Activated CD8-positive, alpha-beta memory T cell treated with anti-CD3 and anti-CD28 coated beads, Interleukin-2, amount 50 U/mL, for 4 hours (primary cell): ENCODE data around the gene PLCB3.

Experiments used
- DNase-seq: peaks from one replicate; pipeline ENCODE4 v3.0.0-alpha.2; 2020

Gene PLCB3

GRCh38 chr11:64223001-64223651 lies 28.2 kb upstream of the PLCB3 start:
- DNase-seq, result peak; percentile 14

GRCh38 chr11:64224151-64224890 lies 27.0 kb upstream of the PLCB3 start:
- DNase-seq, result peak; percentile 17

GRCh38 chr11:64224891-64225607 lies 26.3 kb upstream of the PLCB3 start:
- peak; percentile 17 for DNase-seq

DNA sequence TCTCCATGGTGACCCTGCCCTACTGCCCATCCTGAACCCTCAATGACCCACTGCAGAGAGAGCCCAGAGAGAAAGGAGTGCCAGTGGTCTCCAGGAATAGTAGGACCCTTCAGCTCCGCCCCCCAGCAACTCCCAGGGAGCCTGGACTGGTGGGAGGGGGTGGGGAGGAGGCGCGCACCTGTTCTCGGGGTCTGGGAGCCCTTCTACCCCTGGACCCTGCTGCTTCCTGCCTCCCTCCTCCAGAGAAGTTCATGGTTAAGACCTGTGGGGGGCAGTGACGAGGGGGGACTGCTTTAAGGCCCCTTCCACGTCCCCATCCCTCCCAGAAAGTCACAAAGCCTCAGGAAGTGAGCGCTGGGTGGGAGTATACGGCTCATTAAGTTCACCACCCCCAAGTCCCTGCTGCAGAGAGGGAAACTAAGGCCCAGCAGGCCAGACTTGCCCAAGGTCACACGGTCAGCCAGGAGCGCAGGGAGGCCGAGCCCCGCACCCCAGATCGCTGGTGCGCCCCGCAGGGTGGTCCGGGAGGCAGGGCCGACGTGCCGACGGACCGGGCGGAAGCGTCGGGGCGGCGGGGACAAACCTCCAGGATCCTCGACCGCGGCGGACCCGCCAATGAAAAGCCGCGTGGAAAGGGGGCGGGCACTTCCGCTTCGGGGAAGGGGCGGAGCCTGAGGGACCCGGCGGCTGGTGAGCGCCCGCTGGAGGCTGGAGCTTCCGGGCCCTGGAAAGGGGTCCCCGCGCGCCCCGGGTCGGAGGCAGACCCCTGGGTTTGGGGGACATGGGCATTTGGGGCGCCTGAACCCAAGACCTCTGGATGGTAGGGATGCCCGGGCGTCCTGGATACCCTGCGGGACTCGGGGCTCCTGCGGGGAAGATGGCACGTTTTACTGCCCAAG lies 25.5 kb upstream of the PLCB3 start, which contains the start of the genes NUDT22 and TRPT1:
Gene NUDT22, plus strand, starts transcription at position 667 of the 899 bp plus-strand sequence. CDS start 379 bp downstream, outside the sequence.
Gene TRPT1, minus strand, starts transcription at position 579 of the 899 bp plus-strand sequence. Its CDS starts 326 bp downstream, at position 253.
- DNase-seq, result peak; percentile 94

- peak; percentile 53 for DNase-seq
These were observed 24.8 kb upstream of the PLCB3 start for GRCh38 chr11:64226507-64227051.

DNA sequence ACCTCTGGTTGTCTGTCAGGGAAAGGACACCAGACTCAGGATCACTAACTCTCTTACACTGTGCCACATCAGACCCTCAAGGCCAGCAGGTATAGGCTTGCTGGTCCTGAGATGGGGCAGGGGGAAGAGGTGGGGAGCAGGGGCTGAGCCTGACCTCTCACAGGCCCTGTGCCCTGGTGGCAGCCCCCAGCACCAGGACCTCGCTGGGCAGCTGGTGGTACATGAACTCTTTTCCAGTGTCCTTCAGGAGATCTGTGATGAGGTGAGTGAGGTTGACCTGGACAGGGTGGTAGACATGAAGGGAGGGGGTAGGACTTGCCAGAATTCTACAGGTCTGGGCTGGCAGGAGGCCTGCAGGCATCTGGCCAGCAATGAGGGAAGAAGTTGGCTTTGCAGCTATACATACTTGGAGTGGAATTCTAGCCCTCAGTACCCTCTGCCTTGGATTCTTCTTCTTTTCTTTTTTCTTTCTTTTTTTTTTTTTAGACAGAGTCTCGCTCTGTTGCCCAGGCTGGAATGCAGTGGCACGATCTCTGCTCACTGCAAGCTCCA lies 23.8 kb upstream of the PLCB3 start:
- DNase-seq, result no peak

- DNase-seq, result no peak
These were observed 22.1 kb upstream of the PLCB3 start for GRCh38 chr11:64229090-64229743.

GRCh38 chr11:64229744-64230170 lies 21.6 kb upstream of the PLCB3 start:
- no peak for DNase-seq

- peak; percentile 86 for DNase-seq
These were observed 21.0 kb upstream of the PLCB3 start, which contains the start of gene DNAJC4 for GRCh38 chr11:64230171-64230984. DNAJC4 (plus strand) TSS chr11:64230548; CDS start chr11:64230855, 307 bp downstream.

DNA sequence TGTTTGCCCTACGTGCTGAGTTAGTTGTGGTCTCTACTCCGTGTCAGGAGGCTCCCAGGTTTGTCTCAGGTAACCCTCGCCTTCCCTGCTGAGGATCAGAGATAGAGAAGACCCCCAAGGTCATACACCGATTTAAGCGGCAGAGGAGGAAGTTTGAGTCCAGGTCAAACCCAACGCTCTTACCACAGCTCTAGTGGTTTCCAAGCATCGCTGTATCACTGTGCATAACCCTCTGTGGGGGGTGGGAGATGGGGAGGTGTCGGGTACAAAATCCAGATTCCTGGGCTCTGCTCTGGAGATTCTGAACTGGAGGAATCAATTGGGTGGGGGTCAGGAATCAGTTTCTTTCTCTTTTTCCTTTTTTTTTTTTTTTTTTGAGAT lies 20.4 kb upstream of the PLCB3 start:
- DNase-seq, result no peak

DNA sequence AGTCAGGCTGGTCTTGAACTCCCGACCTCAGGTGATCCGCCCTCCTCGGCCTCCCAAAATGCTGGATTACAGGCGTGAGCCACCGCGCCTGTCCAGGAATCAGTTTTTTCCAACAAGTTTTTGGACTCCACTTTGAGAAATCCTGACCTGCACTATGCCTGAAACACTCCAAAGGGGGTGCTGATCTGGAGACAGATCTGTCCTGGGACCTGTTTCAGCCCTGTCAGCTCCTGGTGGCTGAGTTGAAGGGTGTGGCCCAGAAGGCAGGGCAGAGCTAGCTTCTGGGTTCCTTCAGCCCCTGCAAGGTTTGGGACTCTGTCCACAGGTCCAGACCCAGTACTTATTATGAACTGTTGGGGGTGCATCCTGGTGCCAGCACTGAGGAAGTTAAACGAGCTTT lies 19.8 kb upstream of the PLCB3 start:
- DNase-seq, result no peak

DNA sequence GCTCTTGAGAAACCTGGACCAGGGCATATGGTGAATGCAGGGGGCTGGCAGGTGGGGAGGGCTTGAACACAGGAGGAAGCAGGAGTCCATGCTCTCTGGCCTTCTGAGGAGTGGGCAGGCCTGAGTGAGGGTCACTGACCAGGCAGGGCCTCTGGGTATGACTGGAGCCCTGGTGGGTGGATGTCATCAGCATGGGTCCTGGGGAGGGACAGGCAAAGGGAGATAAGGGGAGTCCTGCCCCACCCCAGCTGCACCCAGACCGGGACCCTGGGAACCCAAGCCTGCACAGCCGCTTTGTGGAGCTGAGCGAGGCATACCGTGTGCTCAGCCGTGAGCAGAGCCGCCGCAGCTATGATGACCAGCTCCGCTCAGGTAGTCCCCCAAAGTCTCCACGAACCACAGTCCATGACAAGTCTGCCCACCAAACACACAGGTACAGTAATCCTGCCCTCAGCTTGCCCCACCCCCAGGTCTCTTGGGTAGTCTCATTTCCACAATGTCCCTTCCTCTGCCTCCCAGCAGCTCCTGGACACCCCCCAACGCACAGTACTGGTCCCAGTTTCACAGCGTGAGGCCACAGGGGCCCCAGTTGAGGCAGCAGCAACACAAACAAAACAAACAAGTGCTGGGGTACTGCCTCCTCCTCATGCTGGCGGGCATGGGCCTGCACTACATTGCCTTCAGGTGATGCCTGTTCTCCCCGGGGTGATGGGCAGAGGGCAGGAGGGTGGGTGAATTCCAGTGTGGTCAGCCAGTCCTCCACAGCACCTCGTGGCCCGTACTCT lies 19.0 kb upstream of the PLCB3 start:
- no peak for DNase-seq

- DNase-seq, result no peak
These were observed 18.4 kb upstream of the PLCB3 start for GRCh38 chr11:64232967-64233315.

- DNase-seq, result peak; percentile 78
These were observed 17.3 kb upstream of the PLCB3 start, which contains the start of gene VEGFB for GRCh38 chr11:64233913-64234586. VEGFB (plus strand) TSS chr11:64234584; CDS start chr11:64234834, 250 bp downstream.

DNA sequence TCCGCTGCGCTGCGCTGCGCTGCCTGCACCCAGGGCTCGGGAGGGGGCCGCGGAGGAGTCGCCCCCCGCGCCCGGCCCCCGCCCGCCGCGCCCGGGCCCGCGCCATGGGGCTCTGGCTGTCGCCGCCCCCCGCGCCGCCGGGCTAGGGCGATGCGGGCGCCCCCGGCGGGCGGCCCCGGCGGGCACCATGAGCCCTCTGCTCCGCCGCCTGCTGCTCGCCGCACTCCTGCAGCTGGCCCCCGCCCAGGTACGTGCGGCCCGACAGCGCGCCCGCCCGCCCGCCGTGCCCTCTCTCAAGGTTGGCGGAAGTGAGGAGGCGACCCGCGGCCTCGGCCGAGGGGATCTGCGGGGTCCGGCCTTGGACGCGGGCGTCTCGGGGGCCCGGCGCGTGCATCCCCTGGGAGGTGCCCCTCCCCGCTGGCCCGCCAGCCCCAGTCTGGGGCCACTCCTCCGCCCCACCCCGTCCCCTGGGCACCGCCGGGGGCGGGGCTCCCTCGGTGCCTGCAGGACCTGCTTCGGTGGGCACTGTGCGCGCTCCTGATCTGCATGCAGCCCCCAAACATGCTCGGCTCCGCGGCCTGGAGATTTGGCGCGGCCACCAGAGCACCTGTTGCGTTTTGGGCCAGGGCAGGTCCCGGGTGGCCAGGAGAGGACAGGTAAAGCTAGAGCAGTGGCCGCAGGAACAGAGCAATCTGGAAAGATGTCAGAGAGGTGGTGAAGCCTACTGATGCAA lies 16.5 kb upstream of the PLCB3 start:
- DNase-seq, result peak; percentile 55

GRCh38 chr11:64235437-64236161 lies 15.7 kb upstream of the PLCB3 start:
- DNase-seq, result no peak

DNA sequence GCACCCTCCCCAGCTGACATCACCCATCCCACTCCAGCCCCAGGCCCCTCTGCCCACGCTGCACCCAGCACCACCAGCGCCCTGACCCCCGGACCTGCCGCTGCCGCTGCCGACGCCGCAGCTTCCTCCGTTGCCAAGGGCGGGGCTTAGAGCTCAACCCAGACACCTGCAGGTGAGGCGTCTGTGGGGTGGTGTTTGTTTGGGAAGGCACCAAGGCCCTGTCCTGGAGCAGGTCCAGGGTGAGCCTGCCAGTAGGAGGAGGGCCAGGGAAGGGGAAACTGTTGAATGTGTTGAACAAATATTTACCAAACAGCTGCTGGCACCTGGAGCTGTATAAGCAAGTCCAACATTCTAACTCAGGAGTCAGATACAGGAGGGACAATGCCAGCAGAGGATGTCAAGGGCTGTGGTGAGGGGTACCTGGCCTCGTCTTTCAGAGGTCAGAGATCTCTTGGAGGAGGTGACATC lies 13.8 kb upstream of the PLCB3 start:
- DNase-seq, result no peak
